Liver (tissue), 9 donors: Measurements from ENCODE around the gene MYOC. TPM values are rescaled to one million over a fixed set of nuclear protein-coding genes. Genes with fewer than 3 reads are reported as not detected.

Experiments used
- DNase-seq: peaks from one replicate; pipeline ENCODE4 v3.0.0-alpha.2; 2017; ENCODE audit warnings: low spot score
- H3K27ac ChIP-seq, 2 donors: one replicate each; pipeline ENCODE4 v1.7.0; 2013; ENCODE audit warnings: inconsistent platforms in 2 of 2, low read length in 2 of 2, control low read depth in 1 of 2, low read depth in 1 of 2, mild to moderate bottlenecking in 1 of 2
- H3K27me3 ChIP-seq, 4 donors: one replicate each; pipeline versions ENCODE4 v1.6.1 to v1.7.0; 2013; ENCODE audit warnings: low read length in 3 of 4, inconsistent platforms in 1 of 4, mild to moderate bottlenecking in 1 of 4, moderate library complexity in 1 of 4; ENCODE audit not compliant: control insufficient read depth in 4 of 4, insufficient read depth in 4 of 4
- H3K36me3 ChIP-seq, 4 donors: one replicate each; pipeline versions ENCODE4 v1.6.1 to v1.7.0; 2013; ENCODE audit warnings: low read length in 3 of 4, mild to moderate bottlenecking in 3 of 4, low read depth in 1 of 4, moderate library complexity in 1 of 4; ENCODE audit not compliant: control insufficient read depth in 4 of 4, insufficient read depth in 3 of 4
- H3K4me1 ChIP-seq, 4 donors: one replicate each; pipeline versions ENCODE4 v1.6.1 to v1.7.0; 2013; ENCODE audit warnings: low read length in 3 of 4, mild to moderate bottlenecking in 3 of 4, moderate library complexity in 1 of 4; ENCODE audit not compliant: control insufficient read depth in 4 of 4, insufficient read depth in 4 of 4
- H3K4me3 ChIP-seq, 3 donors: one replicate each; pipeline versions ENCODE4 v1.6.1 to v1.7.0; 2013; ENCODE audit warnings: low read length in 3 of 3, control low read depth in 1 of 3, low read depth in 1 of 3, mild to moderate bottlenecking in 1 of 3
- H3K9ac ChIP-seq, 2 donors: one replicate each; pipeline ENCODE4 v1.7.0; 2013; ENCODE audit warnings: low read length in 2 of 2, mild to moderate bottlenecking in 2 of 2, moderate library complexity in 2 of 2, control low read depth in 1 of 2, low read depth in 1 of 2
- H3K9me3 ChIP-seq, 4 donors: one replicate each; pipeline versions ENCODE4 v1.6.1 to v1.7.0; 2013; ENCODE audit warnings: low read length in 3 of 4; ENCODE audit not compliant: control insufficient read depth in 4 of 4
- CTCF ChIP-seq: fragments of 150-350 bp; IDR thresholded peaks from 2 replicates; pipeline ENCODE4 v1.5.1; 2017; ENCODE audit warnings: improper control_type of control experiment, low read depth, low read length; ENCODE audit not compliant: missing input control
- EGR1 ChIP-seq, 2 donors: IDR thresholded peaks; 2 replicates each; pipeline ENCODE4 v1.6.1; 2016 to 2018; ENCODE audit warnings: antibody characterized with exemption in 2 of 2, low read depth in 2 of 2
- FOXA1 ChIP-seq: IDR thresholded peaks from 2 replicates; pipeline ENCODE4 v1.6.1; 2016; ENCODE audit warnings: antibody characterized with exemption
- FOXA2 ChIP-seq: IDR thresholded peaks from 2 replicates; pipeline ENCODE4 v1.6.1; 2016; ENCODE audit warnings: antibody characterized with exemption
- GABPA ChIP-seq, 2 donors: IDR thresholded peaks in 1 of 2; conservative IDR thresholded peaks in 1 of 2; 2 replicates each; pipeline ENCODE4 v1.6.1; 2016; ENCODE audit warnings: antibody characterized with exemption in 2 of 2, mild to moderate bottlenecking in 1 of 2, moderate library complexity in 1 of 2
- HNF4A ChIP-seq, 2 donors: conservative IDR thresholded peaks; 2 replicates each; pipeline ENCODE4 v1.6.1; 2016; ENCODE audit warnings: antibody characterized with exemption in 2 of 2, mild to moderate bottlenecking in 2 of 2
- HNF4G ChIP-seq: IDR thresholded peaks from 2 replicates; pipeline ENCODE4 v1.6.1; 2016; ENCODE audit warnings: antibody characterized with exemption
- JUND ChIP-seq, 2 donors: IDR thresholded peaks; 2 replicates each; pipeline ENCODE4 v1.6.1; 2016; ENCODE audit warnings: antibody characterized with exemption in 2 of 2
- MAX ChIP-seq: IDR thresholded peaks from 2 replicates; pipeline ENCODE4 v1.6.1; 2016; ENCODE audit warnings: antibody characterized with exemption
- NR2F2 ChIP-seq: IDR thresholded peaks from 2 replicates; pipeline ENCODE4 v1.6.1; 2016; ENCODE audit warnings: antibody characterized with exemption
- RAD21 ChIP-seq, 2 donors: IDR thresholded peaks; 2 replicates each; pipeline ENCODE4 v1.6.1; 2016; ENCODE audit warnings: antibody characterized with exemption in 2 of 2, mild to moderate bottlenecking in 2 of 2
- RXRA ChIP-seq, 2 donors: IDR thresholded peaks; 2 replicates each; pipeline ENCODE4 v1.6.1; 2017 to 2018; ENCODE audit warnings: antibody characterized with exemption in 2 of 2, mild to moderate bottlenecking in 1 of 2
- SP1 ChIP-seq: IDR thresholded peaks from 2 replicates; pipeline ENCODE4 v1.6.1; 2018; ENCODE audit warnings: antibody characterized with exemption, mild to moderate bottlenecking
- TAF1 ChIP-seq: conservative IDR thresholded peaks from 2 replicates; pipeline ENCODE4 v1.6.1; 2016; ENCODE audit warnings: antibody characterized with exemption, mild to moderate bottlenecking
- YY1 ChIP-seq: IDR thresholded peaks from 2 replicates; pipeline ENCODE4 v1.6.1; 2016; ENCODE audit warnings: antibody characterized with exemption, mild to moderate bottlenecking
- WGBS: extraction: QIAGEN DNeasy Blood & Tissue Kit; methylation state at CpG from one replicate; pipeline ENCODE4 v1.1.7; 2013; 5-methylcytosine and 5-hydroxymethylcytosine counted together
- polyA plus RNA-seq, 2 donors: library from polyadenylated mRNA; stranded (reverse) in 1 of 2; unstranded in 1 of 2; fragments of 200-250 nt in 1 of 2; fragments of >200 nt in 1 of 2; fragmentation: Nextera tagmentation in 1 of 2; extraction: Ambion mirVana in 1 of 2; gene quantifications; one replicate each; pipeline versions ENCODE4 v1.2.1 to v1.2.3, GENCODE V29; 2013 to 2015
- total RNA-seq, 2 donors: library from RNA; depleted of rRNA; stranded (reverse); fragments of >200 nt; gene quantifications; one replicate each; pipeline ENCODE4 v1.2.3, GENCODE V29; 2014
- TF ChIP-seq, protein P1 (sequence below): IDR thresholded peaks from 2 replicates; pipeline ENCODE4 v1.6.1; 2016; ENCODE audit warnings: antibody characterized with exemption, mild to moderate bottlenecking
- TF ChIP-seq, protein P2 (sequence below): IDR thresholded peaks from 2 replicates; pipeline ENCODE4 v1.6.1; 2016; ENCODE audit warnings: antibody characterized with exemption
- donor health status: healthy.
- donor health status: healthy.
- donor health status: healthy.
- donor health status: healthy.
- donor health status: healthy.

MYOC gene
- total and polyA plus RNA-seq, 4 donors = 0.17 to 0.18 TPM; not detected in 2

- Histone ChIP-seq H3K9ac (no peak overlapping the region), H3K27me3 (no peaks in the 10 kb centered on the region), H3K36me3 (no peaks in the 10 kb centered on the region), H3K27ac (no peak overlapping the region), H3K4me1 (peaks cover 0 to 8% (median 3%) of the 10 kb centered on the region in 4 donors), H3K4me3 (no peak overlapping the region), H3K9me3 (no peaks in the 10 kb centered on the region)
- DNase-seq = no peak
- 71% methylated on average over 3 of the region's 3 CpGs for WGBS
- peak; percentile 7 for TF ChIP-seq SP1
- TF ChIP-seq HNF4A (conservative IDR thresholded peaks at IDR 0.05) = peak in 1 of 2 donors; percentile 27
- no peak for TF ChIP-seq JUND (IDR thresholded peaks at IDR 0.05)
These were observed 22.2 kb upstream of the MYOC start for GRCh38 chr1:171674431-171675405.

- H3K36me3 ChIP-seq = no peaks in the 10 kb centered on the region
- no peak overlapping the region for H3K4me3 ChIP-seq
- peaks cover 0 to 8% (median 3%) of the 10 kb centered on the region in 4 donors for H3K4me1 ChIP-seq
- 98% methylated on average over 28 of the region's 28 CpGs for WGBS
- no peak overlapping the region for H3K9ac ChIP-seq
- DNase-seq = no peak
- H3K9me3 ChIP-seq = no peaks in the 10 kb centered on the region
- no peak overlapping the region for H3K27ac ChIP-seq
- TF ChIP-seq HNF4G (no peak), MAX (no peak), HNF4A (conservative IDR thresholded peaks at IDR 0.05) (no peak), FOXA1 (no peak), FOXA2 (no peak), CTCF (no peak), NR2F2 (no peak), EGR1 (IDR thresholded peaks at IDR 0.05; ENCODE audit: low read depth in 2 of 2) (no peak), JUND (IDR thresholded peaks at IDR 0.05) (no peak)
- H3K27me3 ChIP-seq = no peaks in the 10 kb centered on the region
These were observed 18.3 kb upstream of the MYOC start for GRCh38 chr1:171670739-171671138.

GRCh38 chr1:171668372-171668771 is 15.9 kb upstream of the MYOC start:
- H3K9ac ChIP-seq = no peak overlapping the region
- no peaks in the 10 kb centered on the region for H3K27me3 ChIP-seq
- no peaks in the 10 kb centered on the region for H3K4me1 ChIP-seq
- H3K4me3 ChIP-seq = no peak overlapping the region
- no peaks in the 10 kb centered on the region for H3K9me3 ChIP-seq
- no peak for DNase-seq
- WGBS = 88% methylated on average over 5 of the region's 5 CpGs
- H3K36me3 ChIP-seq = no peaks in the 10 kb centered on the region
- H3K27ac ChIP-seq = no peak overlapping the region
- TF ChIP-seq FOXA2 = no peak
- no peak for TF ChIP-seq YY1
- no peak for TF ChIP-seq HNF4G
- no peak for TF ChIP-seq TAF1
- TF ChIP-seq GABPA (IDR thresholded peaks at IDR 0.05 in 1 of 2, conservative IDR thresholded peaks at IDR 0.05 in 1 of 2) = no peak
- no peak for TF ChIP-seq FOXA1
- TF ChIP-seq, protein P1, sequence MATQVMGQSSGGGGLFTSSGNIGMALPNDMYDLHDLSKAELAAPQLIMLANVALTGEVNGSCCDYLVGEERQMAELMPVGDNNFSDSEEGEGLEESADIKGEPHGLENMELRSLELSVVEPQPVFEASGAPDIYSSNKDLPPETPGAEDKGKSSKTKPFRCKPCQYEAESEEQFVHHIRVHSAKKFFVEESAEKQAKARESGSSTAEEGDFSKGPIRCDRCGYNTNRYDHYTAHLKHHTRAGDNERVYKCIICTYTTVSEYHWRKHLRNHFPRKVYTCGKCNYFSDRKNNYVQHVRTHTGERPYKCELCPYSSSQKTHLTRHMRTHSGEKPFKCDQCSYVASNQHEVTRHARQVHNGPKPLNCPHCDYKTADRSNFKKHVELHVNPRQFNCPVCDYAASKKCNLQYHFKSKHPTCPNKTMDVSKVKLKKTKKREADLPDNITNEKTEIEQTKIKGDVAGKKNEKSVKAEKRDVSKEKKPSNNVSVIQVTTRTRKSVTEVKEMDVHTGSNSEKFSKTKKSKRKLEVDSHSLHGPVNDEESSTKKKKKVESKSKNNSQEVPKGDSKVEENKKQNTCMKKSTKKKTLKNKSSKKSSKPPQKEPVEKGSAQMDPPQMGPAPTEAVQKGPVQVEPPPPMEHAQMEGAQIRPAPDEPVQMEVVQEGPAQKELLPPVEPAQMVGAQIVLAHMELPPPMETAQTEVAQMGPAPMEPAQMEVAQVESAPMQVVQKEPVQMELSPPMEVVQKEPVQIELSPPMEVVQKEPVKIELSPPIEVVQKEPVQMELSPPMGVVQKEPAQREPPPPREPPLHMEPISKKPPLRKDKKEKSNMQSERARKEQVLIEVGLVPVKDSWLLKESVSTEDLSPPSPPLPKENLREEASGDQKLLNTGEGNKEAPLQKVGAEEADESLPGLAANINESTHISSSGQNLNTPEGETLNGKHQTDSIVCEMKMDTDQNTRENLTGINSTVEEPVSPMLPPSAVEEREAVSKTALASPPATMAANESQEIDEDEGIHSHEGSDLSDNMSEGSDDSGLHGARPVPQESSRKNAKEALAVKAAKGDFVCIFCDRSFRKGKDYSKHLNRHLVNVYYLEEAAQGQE = no peak
- TF ChIP-seq HNF4A (conservative IDR thresholded peaks at IDR 0.05) = no peak
- TF ChIP-seq, protein P2, sequence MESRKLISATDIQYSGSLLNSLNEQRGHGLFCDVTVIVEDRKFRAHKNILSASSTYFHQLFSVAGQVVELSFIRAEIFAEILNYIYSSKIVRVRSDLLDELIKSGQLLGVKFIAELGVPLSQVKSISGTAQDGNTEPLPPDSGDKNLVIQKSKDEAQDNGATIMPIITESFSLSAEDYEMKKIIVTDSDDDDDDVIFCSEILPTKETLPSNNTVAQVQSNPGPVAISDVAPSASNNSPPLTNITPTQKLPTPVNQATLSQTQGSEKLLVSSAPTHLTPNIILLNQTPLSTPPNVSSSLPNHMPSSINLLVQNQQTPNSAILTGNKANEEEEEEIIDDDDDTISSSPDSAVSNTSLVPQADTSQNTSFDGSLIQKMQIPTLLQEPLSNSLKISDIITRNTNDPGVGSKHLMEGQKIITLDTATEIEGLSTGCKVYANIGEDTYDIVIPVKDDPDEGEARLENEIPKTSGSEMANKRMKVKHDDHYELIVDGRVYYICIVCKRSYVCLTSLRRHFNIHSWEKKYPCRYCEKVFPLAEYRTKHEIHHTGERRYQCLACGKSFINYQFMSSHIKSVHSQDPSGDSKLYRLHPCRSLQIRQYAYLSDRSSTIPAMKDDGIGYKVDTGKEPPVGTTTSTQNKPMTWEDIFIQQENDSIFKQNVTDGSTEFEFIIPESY = no peak
- no peak for TF ChIP-seq SP1
- TF ChIP-seq RAD21 (IDR thresholded peaks at IDR 0.05) = no peak
- TF ChIP-seq RXRA (IDR thresholded peaks at IDR 0.05) = no peak
- no peak for TF ChIP-seq MAX
